NK-92 (cell line): ENCODE measurements around the gene SALL3.

Source experiments
- DNase-seq: peaks from one replicate; lab custom pipeline; 2025; ENCODE audit not compliant: unreplicated experiment; lab: John Stamatoyannopoulos, UW

SALL3 gene

DNA sequence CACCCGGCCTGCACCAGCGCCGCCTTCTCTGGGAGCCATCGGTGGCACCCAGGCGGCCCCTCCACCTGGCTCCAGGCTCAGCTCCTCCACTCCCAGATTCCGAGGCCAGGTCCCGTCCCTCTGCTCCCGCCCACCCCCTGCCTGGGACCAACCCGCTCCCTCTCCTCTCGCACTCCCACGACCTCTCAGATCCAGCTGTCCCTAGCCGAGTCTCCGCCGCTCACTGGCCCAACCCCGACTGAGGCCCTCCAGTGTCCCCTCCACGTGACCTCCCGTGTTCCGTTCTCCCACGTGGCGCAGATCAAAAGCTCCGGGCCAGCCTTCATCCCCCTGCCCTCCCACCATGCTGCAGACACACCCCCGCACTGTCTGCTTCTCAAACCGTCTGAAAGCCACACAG lies 14.4 kb upstream of the SALL3 start:
- no peak for DNase-seq

DNA sequence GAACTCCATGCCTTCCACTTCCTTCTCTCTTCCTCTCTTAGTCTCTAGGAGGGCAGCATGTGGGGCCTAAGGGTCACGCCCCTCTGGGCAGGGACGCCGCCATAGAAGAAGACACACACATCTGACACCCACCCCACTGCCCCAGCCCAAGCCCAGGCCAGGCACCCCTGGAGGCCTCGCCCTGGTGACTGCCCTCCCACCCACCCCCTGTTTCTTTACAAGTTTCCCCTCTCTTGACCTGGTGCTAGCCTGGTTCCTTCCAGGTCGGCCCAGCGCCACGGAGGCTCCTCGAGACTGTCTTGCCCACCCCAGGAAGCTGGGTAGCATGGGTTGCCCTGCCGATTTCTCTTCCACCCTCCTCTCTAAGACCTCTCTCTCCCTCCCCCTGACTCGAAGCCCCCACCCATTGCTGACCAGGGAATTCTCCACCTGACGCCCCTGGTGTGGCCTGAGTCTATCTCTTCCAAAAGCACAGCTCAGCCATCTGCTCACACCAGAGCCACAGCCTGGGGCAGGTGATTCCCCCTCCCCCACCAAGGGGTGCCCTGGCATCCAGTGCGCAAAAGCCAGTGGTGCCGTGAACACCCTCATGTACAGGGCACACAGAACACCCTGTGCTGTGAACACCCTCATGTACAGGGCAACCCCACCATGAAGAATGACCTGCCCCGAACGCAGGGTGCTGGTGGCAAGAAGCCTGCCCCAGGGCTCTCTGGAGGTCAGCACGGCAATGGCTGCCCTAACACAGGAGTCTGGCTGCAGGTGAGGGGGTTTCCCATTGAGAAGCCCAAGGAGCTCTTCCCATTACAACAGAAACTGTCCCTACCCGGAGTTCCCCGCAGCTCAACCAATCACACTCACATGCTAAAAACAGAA lies 13.5 kb upstream of the SALL3 start:
- no peak for DNase-seq

DNA sequence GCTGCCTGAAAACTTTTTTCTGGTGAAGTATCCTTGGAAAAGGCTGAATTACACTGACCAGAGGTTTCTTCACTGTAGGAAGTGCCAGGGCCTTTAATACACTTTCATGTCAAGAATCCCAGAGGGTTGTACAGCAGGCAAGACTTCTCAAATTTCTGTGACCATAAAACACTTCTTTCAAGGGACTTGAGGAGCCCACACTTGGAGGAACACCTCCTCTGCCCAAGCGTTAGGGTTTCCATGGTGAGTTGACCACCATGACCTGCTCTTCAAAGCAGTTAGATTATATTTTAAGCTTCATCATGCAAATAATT lies 12.9 kb upstream of the SALL3 start:
- DNase-seq = no peak

DNA sequence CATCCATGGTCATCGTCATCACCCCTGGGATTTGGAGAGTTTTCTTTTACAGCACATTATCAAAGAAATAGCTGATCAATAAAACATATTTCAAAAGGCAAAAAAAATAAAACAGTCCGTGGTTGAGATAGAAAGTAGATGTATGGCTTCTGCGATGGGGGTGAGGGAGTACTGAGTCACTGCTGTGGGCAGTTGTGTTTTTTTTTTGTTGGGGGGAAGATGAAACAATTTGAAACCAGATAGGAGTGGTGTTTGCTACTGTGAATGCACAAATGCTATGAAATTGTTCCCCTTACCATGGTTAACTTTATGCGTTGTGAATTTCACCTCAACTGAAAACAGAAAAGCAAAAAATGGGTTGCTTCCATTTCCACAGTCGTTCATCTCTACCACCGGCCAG lies 11.9 kb upstream of the SALL3 start:
- DNase-seq = no peak

DNA sequence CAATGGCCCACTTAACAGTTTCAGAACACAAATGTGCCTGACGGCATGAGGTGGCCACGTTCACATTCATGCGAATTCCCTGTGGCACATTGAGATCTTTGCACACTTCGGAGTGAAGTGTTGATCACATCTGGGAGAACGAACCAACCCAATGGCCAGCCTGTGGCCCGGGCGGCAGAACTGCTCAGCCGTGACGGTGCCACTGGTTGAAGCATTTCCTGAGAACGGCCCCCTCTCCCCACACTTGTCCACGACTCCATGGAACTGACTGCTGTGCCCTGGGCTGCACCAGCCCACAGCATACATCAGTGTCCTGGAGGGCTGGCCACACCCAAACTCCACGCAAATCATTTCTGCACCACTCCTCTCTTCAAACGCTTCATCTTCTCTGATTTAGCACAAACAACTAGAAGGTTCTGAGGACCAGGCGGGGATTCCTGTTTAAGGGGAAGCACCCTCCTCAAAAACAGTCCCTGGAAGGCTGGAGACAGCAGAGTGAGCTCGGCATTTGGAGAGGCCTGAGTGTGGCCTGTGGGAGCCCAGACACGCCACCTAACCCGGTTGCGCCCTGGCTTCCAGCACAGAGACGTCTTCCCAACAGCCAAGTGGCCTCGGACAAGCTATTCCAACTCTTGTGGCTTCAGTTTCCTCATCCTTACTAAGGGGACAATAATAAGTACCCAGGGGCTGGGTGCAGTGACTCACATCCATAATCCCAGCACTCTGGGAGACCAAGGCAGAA lies 9.9 kb upstream of the SALL3 start:
- no peak for DNase-seq

DNA sequence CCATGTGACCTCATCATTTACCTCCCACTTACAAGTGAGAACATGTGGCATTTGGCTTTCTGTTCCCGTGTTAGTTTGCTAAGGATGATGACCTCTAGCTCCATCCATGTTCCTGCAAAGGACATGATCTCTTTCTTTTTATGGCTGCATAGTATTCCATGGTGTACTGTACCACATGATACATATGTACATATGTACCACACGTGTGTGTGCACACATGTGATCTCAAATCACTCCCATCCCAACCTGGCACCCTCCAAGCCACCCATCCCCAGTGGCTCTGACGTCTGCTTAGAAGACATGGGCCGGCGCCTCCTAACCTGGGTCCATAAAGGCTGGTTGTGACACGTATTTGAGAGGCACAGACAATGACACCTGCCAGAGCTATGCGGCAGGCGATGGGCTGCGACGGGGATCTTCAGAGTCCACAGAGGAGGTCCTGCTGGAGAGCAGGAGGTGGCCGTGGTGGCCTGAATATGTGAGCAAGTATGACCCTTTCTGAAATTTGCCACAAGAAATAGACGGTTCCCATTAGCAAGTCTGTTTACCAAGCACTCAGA lies 8.8 kb upstream of the SALL3 start:
- DNase-seq = no peak

DNA sequence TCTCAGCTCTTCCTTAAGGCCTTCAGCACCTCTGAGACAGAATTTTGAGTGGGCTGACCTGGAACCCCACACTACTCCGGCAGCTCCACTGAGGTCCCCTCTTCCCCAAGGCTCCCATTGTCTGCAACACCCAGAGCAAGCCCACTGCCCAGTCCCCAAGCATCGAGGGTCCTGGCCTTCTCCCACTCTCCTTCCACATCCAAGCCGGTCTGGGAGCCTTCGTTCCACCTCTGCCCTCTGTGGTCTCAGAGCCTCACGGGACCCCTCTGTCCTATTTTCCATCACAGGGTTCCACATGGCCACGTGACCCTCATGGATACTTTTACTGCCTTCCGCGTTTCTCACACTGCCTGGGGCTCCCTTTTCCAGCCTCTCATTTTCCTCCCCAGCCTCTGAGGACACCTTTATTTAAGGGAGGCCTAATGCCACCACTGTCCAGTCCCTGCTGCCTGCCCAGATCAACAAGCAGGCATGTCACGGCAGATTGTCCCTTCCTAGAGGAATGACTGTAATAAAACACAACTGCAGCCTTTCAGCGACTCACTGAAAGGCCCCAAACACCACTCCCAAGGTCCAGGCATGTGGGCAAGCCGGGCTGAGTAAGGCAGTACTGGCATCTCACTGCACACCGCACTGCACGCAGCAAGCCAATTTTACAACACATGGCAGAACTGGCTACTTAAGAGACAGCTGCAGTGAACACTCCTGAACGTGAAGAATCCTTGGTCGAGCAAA lies 7.9 kb upstream of the SALL3 start:
- DNase-seq = no peak

DNA sequence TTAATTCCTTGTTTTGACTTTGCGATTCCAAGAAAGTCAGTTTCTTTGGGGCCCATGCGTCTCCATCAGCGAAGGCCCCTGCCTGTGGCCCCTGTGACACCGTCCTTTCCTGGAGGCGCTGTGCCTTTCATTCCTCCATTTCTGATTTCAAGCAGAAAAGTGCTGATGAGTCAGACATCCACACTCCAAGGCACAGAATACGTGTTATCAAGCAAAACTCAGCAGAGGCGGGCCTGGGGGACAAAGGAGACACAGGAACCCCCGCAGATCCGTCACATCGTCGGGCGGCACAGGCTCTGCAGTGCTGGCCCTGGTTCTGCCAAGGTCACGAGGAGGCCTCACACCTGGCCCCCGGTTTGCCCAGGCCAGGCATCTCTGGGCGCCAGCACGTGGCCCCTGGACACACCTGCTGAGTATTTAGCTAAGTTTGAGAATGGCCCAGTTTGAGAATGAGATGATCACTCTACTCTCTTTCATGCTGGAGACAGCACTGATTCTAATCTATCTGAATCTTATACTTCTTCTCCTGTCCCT lies 7.2 kb upstream of the SALL3 start:
- DNase-seq = no peak

DNA sequence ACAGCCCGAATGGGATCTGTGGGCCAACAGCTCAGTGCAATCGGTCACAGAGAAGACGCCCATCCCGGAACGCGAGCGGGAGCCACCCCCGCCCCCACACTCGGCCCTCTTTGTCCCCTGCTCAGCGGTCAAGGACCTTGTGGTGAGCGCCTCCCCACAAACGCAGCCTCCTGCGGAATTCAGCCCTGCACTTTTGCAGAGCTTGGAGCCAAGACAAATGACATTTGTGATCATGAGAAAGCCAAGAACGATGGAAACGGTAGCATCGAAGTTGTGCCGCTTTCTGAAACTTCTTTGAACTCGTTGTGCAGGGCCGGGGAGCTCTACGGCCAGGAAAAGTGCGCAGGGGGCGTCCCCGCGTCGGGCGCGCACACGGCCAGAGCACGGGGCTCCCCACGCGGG lies 6.7 kb upstream of the SALL3 start:
- no peak for DNase-seq

DNA sequence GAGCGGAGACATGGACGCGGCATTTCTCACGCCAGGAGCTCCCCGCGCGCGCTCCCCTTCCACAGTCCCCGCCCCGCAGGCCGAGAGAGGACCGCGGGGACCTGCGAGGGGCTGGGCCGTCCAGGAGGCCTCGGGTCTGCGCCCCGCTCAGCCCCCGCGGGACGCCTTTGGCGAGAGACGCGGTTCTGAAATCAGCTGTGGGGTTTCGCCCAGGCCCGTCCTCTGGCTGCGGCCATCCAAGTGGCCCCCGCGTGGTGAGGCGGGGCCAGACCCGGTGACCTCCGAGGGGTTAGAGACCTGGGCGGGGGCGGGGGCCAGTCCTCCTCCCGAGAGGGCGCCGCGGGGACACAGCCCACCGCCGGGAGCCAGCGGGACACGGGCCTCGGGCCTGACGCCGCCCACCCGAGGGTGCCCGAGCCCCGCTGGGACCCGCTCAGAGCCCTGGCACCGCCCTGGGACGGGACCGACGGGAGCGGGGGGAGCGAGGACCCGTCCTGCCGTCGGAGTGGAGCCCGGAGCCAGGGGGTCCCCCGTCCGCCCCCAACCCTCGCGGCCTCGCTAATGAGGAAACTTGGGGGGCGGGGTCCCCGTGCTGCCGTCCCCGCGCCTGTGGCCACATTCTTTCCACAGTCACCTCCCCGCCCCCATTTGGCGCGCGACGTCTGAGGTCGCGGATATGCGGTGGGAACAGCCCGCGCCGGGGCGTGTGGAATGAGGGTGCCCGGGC lies 6.1 kb upstream of the SALL3 start:
- DNase-seq = no peak

DNA sequence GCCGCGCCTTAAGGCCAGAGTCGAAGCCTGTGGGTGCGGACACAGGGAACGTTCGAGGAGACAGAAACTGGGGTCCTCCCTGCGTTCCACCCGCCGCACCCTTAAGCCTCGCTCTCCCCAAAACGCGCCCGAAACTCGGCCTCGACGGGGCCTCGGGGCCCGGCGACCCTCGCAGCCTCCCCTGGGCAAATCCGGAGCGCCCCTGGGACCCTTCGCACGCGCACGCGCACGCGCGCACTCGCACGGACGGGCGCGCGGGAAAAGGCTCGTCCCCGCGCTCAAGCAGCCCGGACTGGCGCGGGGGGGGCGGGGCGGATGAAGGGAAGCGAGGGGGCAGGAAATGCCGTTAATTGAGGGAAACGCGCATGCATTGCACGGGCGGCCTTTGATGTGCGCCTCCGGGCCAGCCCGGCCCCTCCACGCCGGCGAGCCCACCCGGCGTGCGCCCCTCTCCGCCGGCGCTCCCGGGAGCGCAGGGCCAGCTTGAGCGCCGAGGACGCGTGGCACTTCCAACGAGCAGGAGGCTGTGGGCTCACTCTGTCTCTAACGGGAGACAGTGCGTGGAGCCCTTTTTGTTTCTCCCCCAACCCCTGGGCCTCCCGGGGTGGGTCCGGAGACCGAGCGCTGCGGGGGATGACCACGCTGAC lies 5.4 kb upstream of the SALL3 start:
- no peak for DNase-seq

DNA sequence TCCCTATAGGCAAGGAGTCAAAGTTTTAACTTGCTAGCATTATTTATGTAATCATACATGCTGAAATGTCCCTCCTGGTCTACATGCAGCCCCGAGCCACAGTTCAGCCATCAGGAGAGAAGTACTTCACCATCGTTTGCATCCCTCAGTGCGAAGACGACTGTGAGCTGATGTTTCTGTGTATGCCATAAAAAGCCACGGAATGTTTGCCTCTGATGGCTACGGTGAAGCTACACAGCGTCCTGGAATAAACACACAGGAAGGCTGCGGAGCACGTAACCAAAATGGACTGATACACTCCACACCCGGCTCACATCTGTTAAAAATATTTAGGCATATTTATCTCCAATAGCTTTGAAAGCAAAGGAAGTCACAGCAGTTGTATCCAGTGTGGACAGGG lies 4.3 kb upstream of the SALL3 start:
- no peak for DNase-seq

DNA sequence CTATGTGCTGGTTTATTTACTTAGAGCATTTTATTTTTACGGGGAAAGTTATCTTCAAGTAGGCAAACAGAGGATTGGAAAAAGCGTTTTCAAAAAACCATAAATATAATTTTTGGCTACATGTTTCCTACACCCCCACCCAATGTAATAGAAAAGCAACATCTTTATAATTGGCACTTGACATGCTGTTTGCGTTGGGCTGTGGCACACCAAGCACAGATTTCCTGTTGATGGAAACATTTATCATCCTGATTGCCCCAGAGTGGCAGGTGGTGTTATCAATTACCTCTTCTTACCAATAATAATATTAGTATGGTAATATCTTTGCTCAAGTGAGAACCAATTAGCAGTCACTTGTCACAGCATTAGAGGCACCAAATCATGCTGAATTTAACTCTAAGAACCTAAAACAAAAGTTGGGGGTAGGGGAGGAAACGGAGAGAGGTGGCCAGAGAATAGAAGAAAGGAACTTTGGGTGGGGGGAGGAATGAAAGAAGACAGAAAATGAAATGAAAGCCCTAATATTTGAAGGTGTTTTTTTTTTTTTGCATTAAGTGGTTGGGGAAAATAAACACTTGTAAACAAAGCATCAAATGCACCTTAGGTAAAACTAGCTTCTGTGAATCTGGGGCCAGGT lies 3.8 kb upstream of the SALL3 start:
- no peak for DNase-seq

DNA sequence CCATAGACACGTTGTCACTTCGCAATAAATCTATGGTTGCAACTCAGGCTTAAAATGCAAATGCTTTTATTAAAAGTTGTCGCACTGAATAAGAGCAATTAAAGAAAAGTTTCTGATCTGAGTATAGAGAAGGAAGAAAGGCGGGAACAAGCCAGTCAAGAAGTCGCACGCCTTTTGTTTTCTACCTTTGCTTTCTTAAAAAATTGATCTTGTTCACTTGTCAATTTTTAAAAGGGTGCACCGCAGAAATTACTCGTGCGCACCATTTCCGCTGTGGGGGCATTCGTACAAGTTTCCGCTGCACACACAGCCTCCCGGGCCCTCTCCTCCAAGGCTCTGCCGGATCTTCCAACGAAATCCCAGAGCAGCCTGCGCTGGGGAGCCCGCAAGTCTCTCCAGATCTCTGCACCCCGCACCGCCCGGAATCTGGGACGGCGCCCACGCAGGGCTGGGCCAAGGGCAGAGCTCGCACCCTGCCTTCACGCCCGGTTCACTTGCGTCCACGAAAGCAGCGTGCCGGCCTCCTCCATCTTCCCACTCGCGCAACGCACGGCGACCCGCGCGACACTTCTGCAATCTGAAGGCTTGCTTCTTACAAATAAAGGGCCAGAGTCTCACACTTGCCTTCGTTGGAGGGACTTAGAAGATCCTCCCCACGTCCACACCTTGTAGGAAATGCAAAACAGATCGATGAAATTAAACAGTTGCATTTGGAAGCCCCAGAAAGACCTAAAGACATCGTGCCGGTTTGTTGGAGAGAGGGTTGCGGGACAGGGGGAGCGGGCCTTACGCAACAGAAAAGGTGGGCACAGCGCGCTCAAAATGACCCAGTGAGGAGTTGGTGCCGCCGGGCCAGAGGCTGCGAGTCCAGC lies 2.6 kb upstream of the SALL3 start:
- DNase-seq = no peak

DNA sequence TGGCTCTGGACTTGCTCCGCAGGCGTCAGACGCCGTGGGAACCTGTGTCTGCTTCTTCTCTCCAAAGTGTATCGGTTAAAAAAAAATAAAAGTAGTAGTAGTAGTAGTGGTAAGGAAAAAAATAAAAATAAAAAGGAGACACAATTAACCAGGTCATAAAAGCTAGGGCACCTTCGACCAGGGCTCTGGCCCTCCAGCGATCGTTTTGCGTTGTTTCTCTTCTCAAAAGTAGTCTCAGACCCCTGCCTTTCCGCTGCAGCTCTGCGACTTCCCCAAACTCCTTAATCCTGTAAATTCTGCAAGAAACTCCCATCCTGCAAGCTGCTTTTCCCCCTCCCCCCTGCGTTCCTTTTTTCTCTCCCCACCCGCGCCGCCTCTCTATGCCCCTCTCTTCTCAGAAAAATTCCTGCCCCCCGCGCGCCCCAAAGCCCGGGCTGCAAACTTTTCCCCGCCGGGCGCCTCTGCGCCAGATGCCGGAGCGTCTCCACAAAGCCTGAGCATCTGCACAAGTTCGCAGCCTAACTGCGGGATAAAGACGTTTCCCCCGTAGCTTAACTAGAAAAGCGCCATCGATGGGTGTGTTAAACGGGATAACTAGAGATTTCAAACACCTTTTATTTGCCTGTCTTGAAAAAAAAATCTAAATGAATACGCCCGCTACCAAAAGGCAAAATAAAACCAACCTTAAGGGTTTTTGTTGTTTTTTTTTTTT lies 1.8 kb upstream of the SALL3 start:
- DNase-seq = no peak

DNA sequence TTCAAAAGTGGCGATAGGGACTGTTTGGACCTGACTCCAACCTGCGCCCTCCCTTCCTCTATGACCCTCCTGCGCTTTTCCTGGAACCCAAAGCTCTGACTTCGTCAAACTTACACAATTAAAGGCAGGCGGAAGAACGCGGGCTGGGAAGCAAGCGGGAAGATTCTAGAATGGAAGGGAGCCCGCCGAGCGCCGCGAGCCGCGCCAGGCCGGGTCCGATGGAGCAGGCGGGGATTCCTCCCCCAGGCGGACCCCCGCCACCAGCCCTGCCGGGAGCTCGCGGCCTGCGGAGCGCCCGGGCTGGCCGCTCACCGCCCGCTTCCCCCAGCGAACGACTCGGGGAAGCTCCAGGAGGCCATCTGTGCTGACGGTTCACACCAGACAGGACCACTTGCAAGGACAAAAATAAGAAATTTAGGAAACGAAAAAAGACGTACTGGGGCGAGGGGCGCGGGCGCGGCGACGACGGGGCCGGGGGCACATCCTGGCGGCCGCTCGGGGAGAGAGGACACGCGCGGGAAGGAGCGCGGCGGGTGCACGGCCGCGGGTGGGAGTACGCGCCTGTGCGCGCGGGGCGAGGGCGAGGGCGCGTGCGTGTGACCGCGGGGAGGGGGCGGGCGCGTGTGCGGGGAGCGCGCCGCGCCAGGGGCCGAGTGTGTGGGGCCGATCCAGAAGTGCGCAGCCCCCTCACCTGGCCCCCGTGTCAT lies 1.1 kb upstream of the SALL3 start:
- DNase-seq = no peak

DNA sequence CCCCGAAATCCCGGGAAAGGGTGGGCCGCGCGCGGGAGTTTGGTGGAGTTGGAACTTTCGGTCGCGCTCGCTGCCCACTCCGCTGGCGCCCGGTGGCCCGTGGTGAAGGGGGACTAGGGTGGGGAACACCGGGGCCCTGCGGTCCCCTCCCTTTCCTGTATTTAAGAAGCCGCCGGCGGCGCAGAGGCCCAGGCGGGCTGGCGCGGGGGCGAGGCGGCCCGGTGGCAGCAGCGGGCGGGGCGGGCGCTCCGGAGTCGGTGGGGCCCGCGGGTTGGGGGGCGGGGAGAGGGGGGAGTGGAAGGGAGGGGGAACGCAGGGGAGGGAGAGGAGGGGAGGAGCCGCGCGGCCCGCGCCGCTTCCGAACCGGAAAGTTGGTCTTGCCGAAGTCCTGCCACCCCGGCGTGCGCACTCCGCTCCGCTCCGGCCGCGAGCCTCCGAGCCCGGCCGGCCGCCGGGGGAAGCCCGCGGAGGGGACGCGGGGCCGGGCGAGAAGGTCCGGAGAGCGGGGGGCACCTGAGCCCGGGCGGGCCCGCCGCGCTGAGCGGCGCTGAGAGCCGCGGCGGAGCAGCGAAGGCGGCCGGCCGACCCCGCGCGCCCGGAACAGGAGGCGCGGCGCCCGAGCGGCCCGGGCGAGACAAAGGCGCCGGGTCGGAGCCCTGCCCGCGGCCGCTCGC lies 425 bp upstream of the SALL3 start:
- no peak for DNase-seq
